IMR-90 (cell line): Measurements from ENCODE around the gene E2F8. TPM values are rescaled to one million over a fixed set of nuclear protein-coding genes. Genes with fewer than 3 reads are reported as not detected.

Experiments used
- ATAC-seq: fragments of 200-7000 bp; cut with Tn5 transposase; 2 replicates; pipeline ENCODE4 v1.9.1; 2020; ENCODE audit warnings: low read depth, mild to moderate bottlenecking, moderate library complexity
- BruUV-seq: library from RNA; stranded (reverse); fragments of 400-500 nt; replicated peaks from 2 replicates; lab custom pipeline; 2021; lab: Mats Ljungman, UMichigan
- CTCF ChIA-PET: fragments of 300-600 bp; formaldehyde crosslinking; extraction: SDS; loops from one replicate; lab custom pipeline; 2021; ENCODE audit warnings: antibody characterized with exemption; lab: Yijun Ruan, JAX
- POLR2A ChIA-PET: fragments of 300-600 bp; sonication (Branson Sonifier 250); formaldehyde crosslinking; loops from one replicate; lab custom pipeline; 2022; ENCODE audit warnings: antibody characterized with exemption; ENCODE audit not compliant: unreplicated experiment; lab: Charles Lee
- DNase-seq: peaks from one replicate; pipeline ENCODE4 v3.0.0; 2013
- H2AFZ ChIP-seq: replicated peaks from 2 replicates; pipeline ENCODE3; 2013; ENCODE audit warnings: low read length, mild to moderate bottlenecking; ENCODE audit not compliant: poor library complexity
- H2AK5ac ChIP-seq: 2 replicates; pipeline ENCODE4 v1.6.1; 2013; ENCODE audit warnings: low read depth, low read length, inconsistent platforms
- H2AK9ac ChIP-seq: replicated peaks from 2 replicates; pipeline ENCODE3; 2013; ENCODE audit warnings: mild to moderate bottlenecking, low read depth, low read length, moderate library complexity; ENCODE audit not compliant: poor library complexity
- H2BK120ac ChIP-seq: 2 replicates; pipeline ENCODE4 v1.6.1; 2013; ENCODE audit warnings: low read depth, low read length, inconsistent platforms
- H2BK15ac ChIP-seq: 3 replicates; pipeline ENCODE4 v1.6.1; 2013; ENCODE audit warnings: low read depth, low read length, inconsistent platforms
- H2BK20ac ChIP-seq: 2 replicates; pipeline ENCODE4 v1.6.1; 2013; ENCODE audit warnings: low read depth, mild to moderate bottlenecking, inconsistent platforms, low read length, moderate library complexity
- H2BK5ac ChIP-seq: 2 replicates; pipeline ENCODE4 v1.6.1; 2013; ENCODE audit warnings: mild to moderate bottlenecking, low read depth, low read length, inconsistent platforms; ENCODE audit not compliant: poor library complexity, severe bottlenecking
- H3K14ac ChIP-seq: replicated peaks from 2 replicates; pipeline ENCODE4 v1.6.1; 2013; ENCODE audit warnings: low read depth, low read length, inconsistent platforms
- H3K18ac ChIP-seq: 2 replicates; pipeline ENCODE4 v1.6.1; 2013; ENCODE audit warnings: low read depth, low read length, control low read depth
- H3K23ac ChIP-seq: 2 replicates; pipeline ENCODE4 v1.6.1; 2013; ENCODE audit warnings: low read depth, low read length, inconsistent platforms
- H3K27ac ChIP-seq: 2 replicates; pipeline ENCODE4 v1.5.1; 2013; ENCODE audit warnings: mild to moderate bottlenecking, control low read depth, low read length; ENCODE audit not compliant: insufficient read depth
- H3K27me3 ChIP-seq: 2 replicates; pipeline ENCODE4 v1.6.1; 2013; ENCODE audit warnings: low read length; ENCODE audit not compliant: control insufficient read depth, insufficient read depth
- H3K36me3 ChIP-seq: 2 replicates; pipeline ENCODE4 v1.6.1; 2013; ENCODE audit warnings: low read length, mixed read lengths; ENCODE audit not compliant: control insufficient read depth, insufficient read depth
- H3K4ac ChIP-seq: 2 replicates; pipeline ENCODE4 v1.6.1; 2013; ENCODE audit warnings: low read depth, low read length, inconsistent platforms
- H3K4me1 ChIP-seq: 2 replicates; pipeline ENCODE4 v1.6.1; 2013; ENCODE audit warnings: low read length, mixed read lengths; ENCODE audit not compliant: control insufficient read depth, insufficient read depth
- H3K4me2 ChIP-seq: 2 replicates; pipeline ENCODE4 v1.6.1; 2013; ENCODE audit warnings: low read depth, mild to moderate bottlenecking, control low read depth, low read length, moderate library complexity
- H3K4me3 ChIP-seq: 2 replicates; pipeline ENCODE4 v1.5.1; 2013; ENCODE audit warnings: low read depth, mild to moderate bottlenecking, control low read depth, low read length, moderate library complexity; ENCODE audit not compliant: insufficient read depth
- H3K56ac ChIP-seq: 2 replicates; pipeline ENCODE4 v1.6.1; 2013; ENCODE audit warnings: low read length, inconsistent platforms; ENCODE audit not compliant: insufficient read depth; ENCODE audit errors: extremely low read depth
- H3K79me1 ChIP-seq, 2 experiments: 2 replicates each; pipeline ENCODE4 v1.6.1; 2013; ENCODE audit warnings: low read length in 2 of 2, inconsistent platforms in 1 of 2, low read depth in 1 of 2
- H3K9ac ChIP-seq: 2 replicates; pipeline ENCODE4 v1.6.1; 2013; ENCODE audit warnings: low read depth, low read length, control low read depth
- H3K9me1 ChIP-seq: 2 replicates; pipeline ENCODE4 v1.6.1; 2013; ENCODE audit warnings: low read length, inconsistent platforms; ENCODE audit not compliant: insufficient read depth
- H3K9me3 ChIP-seq: 2 replicates; pipeline ENCODE4 v1.6.1; 2013; ENCODE audit warnings: low read length; ENCODE audit not compliant: control insufficient read depth, insufficient read depth
- H4K20me1 ChIP-seq: 2 replicates; pipeline ENCODE4 v1.6.1; 2013; ENCODE audit warnings: low read length, inconsistent platforms; ENCODE audit not compliant: insufficient read depth
- H4K5ac ChIP-seq: 2 replicates; pipeline ENCODE4 v1.6.1; 2013; ENCODE audit warnings: mild to moderate bottlenecking, low read depth, low read length, control low read depth
- H4K8ac ChIP-seq, 2 experiments: 2 replicates each; pipeline ENCODE4 v1.6.1; 2013; ENCODE audit warnings: low read depth in 2 of 2, low read length in 2 of 2, control low read depth in 1 of 2, inconsistent platforms in 1 of 2
- H4K91ac ChIP-seq: 2 replicates; pipeline ENCODE4 v1.6.1; 2013; ENCODE audit warnings: low read depth, low read length, inconsistent platforms; ENCODE audit not compliant: insufficient read depth
- BHLHE40 ChIP-seq: fragments of 150-350 bp; IDR thresholded peaks from 2 replicates; pipeline ENCODE4 v1.6.1; 2016; ENCODE audit warnings: mild to moderate bottlenecking, low read depth, low read length
- CEBPB ChIP-seq: IDR thresholded peaks from 2 replicates; pipeline ENCODE4 v1.6.1; 2012; ENCODE audit warnings: low read depth, low read length, improper control_type of control experiment
- CHD1 ChIP-seq: IDR thresholded peaks from 2 replicates; pipeline ENCODE4 v1.6.1; 2012; ENCODE audit warnings: low read depth, low read length, improper control_type of control experiment
- FOS ChIP-seq: fragments of 150-350 bp; IDR thresholded peaks from 2 replicates; pipeline ENCODE4 v1.6.1; 2016; ENCODE audit warnings: low read depth, low read length
- MAZ ChIP-seq: IDR thresholded peaks from 2 replicates; pipeline ENCODE4 v1.6.1; 2012; ENCODE audit warnings: low read depth, mild to moderate bottlenecking, low read length, improper control_type of control experiment, moderate library complexity, borderline replicate concordance
- MXI1 ChIP-seq: IDR thresholded peaks from 2 replicates; pipeline ENCODE4 v1.6.1; 2012; ENCODE audit warnings: low read depth, mild to moderate bottlenecking, low read length, moderate library complexity, borderline replicate concordance
- NFE2L2 ChIP-seq: fragments of 150-350 bp; IDR thresholded peaks from 2 replicates; pipeline ENCODE4 v1.6.1; 2016; ENCODE audit warnings: low read depth, mild to moderate bottlenecking, low read length
- RAD21 ChIP-seq: IDR thresholded peaks from 2 replicates; pipeline ENCODE4 v1.6.1; 2012; ENCODE audit warnings: low read length, improper control_type of control experiment
- RCOR1 ChIP-seq: IDR thresholded peaks from 2 replicates; pipeline ENCODE4 v1.6.1; 2012; ENCODE audit warnings: mild to moderate bottlenecking, low read length, improper control_type of control experiment; ENCODE audit not compliant: insufficient replicate concordance
- SMC3 ChIP-seq: fragments of 150-350 bp; IDR thresholded peaks from 2 replicates; pipeline ENCODE4 v1.6.1; 2016; ENCODE audit warnings: low read depth, mild to moderate bottlenecking, antibody characterized with exemption, low read length, moderate library complexity
- WGBS, 2 experiments: methylation state at CpG; one replicate each; pipeline versions ENCODE4 v1.1.5 to v1.1.7; 2013; ENCODE audit warnings: missing lambda C conversion rate in 2 of 2; ENCODE audit not compliant: insufficient read length in 1 of 2; ENCODE audit errors: extremely low coverage in 2 of 2; 5-methylcytosine and 5-hydroxymethylcytosine counted together
- dilution Hi-C: fragments of 300-500 bp; cut with HindIII; formaldehyde crosslinking; loops from one replicate; pipeline ENCODE4 v1.14.3; 2018; ENCODE audit warnings: low sequenced_read_pairs; ENCODE audit not compliant: unreplicated experiment
- in situ Hi-C: fragments of 300-500 bp; cut with MboI; formaldehyde crosslinking; loops from 3 replicates; pipeline ENCODE4 v1.14.3; 2019; ENCODE audit warnings: low sequenced_read_pairs, inconsistent platforms, mixed read lengths
- intact Hi-C: fragments of 100-400 bp; cut with micrococcal nuclease; formaldehyde crosslinking; loops from 2 replicates; pipeline ENCODE4 v1.10.0; 2022
- polyA plus RNA-seq, 3 experiments: library from polyadenylated mRNA; depleted of rRNA; stranded (reverse); fragments of >200 nt; gene quantifications; 2 replicates each; pipeline ENCODE4 v1.2.3, GENCODE V29; 2012; ENCODE audit warnings: low replicate concordance in 1 of 3
- total RNA-seq: library from RNA; depleted of rRNA; stranded (reverse); fragments of >200 nt; gene quantifications from 2 replicates; pipeline ENCODE4 v1.2.3, GENCODE V29; 2012
- TF ChIP-seq, protein P1 (sequence below): fragments of 150-350 bp; IDR thresholded peaks from 2 replicates; pipeline ENCODE4 v1.6.1; 2016; ENCODE audit warnings: low read depth, mild to moderate bottlenecking, low read length, moderate library complexity, borderline replicate concordance
- TF ChIP-seq, protein P2 (sequence below): fragments of 150-350 bp; IDR thresholded peaks from 2 replicates; pipeline ENCODE4 v1.6.1; 2017; ENCODE audit warnings: mild to moderate bottlenecking, antibody characterized with exemption, low read length, low read depth
- TF ChIP-seq, protein P3 (sequence below): conservative IDR thresholded peaks from 2 replicates; pipeline ENCODE4 v1.5.1; 2012; ENCODE audit warnings: mild to moderate bottlenecking, low read depth, low read length, improper control_type of control experiment

E2F8 gene
- total and polyA plus RNA-seq, 2 of the 4 experiments (the other 2 are of a cell fraction): 1.1 to 2.3 TPM

DNA sequence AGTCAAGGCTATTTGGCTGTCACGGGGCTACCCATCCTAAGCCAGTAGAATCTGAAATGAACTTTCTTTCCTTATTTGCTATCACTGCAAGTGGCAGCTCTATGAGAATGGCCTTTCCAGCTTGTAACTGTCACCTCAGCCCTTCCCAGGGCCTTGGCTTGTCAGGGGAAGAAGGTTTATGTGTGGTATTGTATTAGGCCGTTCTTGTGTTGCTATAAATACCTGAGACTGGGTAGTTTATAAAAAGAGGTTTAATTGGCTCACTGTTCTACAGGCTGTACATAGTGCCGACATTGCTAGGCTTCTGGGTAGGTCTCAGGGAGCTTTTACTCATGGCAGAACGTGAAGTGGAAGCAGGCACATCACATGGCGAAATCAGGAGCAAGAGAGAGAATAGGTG lies 26.8 kb upstream of the E2F8 start:
- CTCF ChIA-PET: interaction anchor here (1.7 kb wide), 1 partner anchor 8 kb away, joined by 4 read pairs; no protein-coding TSS in a partner anchor
- intact Hi-C loops: no loop called here
- H3K4me3 ChIP-seq: no peak overlapping the region

More for the DNA sequence above, 26.8 kb upstream of the E2F8 start:
- POLR2A ChIA-PET: no interaction called here
- no peak overlapping the region for H2BK120ac ChIP-seq
- no peak overlapping the region for H3K4me2 ChIP-seq
- no peak overlapping the region for H2AFZ ChIP-seq
- no peak overlapping the region for H3K9ac ChIP-seq
- in situ Hi-C loops: no loop called here
- H2BK5ac ChIP-seq: no peak overlapping the region
- H3K23ac ChIP-seq: no peak overlapping the region
- no peak for ATAC-seq
- no peak overlapping the region for H3K27ac ChIP-seq
- no peak overlapping the region for H3K4ac ChIP-seq
- no peak overlapping the region for H4K5ac ChIP-seq
- TF ChIP-seq, protein P1, sequence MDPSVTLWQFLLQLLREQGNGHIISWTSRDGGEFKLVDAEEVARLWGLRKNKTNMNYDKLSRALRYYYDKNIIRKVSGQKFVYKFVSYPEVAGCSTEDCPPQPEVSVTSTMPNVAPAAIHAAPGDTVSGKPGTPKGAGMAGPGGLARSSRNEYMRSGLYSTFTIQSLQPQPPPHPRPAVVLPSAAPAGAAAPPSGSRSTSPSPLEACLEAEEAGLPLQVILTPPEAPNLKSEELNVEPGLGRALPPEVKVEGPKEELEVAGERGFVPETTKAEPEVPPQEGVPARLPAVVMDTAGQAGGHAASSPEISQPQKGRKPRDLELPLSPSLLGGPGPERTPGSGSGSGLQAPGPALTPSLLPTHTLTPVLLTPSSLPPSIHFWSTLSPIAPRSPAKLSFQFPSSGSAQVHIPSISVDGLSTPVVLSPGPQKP: no peak
- TF ChIP-seq SMC3 (no peak), CHD1 (no peak), MXI1 (no peak), RAD21 (no peak), RCOR1 (no peak), FOS (no peak), BHLHE40 (no peak), NFE2L2 (no peak), MAZ (no peak), CEBPB (no peak)
- TF ChIP-seq, protein P2, sequence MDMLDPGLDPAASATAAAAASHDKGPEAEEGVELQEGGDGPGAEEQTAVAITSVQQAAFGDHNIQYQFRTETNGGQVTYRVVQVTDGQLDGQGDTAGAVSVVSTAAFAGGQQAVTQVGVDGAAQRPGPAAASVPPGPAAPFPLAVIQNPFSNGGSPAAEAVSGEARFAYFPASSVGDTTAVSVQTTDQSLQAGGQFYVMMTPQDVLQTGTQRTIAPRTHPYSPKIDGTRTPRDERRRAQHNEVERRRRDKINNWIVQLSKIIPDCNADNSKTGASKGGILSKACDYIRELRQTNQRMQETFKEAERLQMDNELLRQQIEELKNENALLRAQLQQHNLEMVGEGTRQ: no peak
- TF ChIP-seq, protein P3, sequence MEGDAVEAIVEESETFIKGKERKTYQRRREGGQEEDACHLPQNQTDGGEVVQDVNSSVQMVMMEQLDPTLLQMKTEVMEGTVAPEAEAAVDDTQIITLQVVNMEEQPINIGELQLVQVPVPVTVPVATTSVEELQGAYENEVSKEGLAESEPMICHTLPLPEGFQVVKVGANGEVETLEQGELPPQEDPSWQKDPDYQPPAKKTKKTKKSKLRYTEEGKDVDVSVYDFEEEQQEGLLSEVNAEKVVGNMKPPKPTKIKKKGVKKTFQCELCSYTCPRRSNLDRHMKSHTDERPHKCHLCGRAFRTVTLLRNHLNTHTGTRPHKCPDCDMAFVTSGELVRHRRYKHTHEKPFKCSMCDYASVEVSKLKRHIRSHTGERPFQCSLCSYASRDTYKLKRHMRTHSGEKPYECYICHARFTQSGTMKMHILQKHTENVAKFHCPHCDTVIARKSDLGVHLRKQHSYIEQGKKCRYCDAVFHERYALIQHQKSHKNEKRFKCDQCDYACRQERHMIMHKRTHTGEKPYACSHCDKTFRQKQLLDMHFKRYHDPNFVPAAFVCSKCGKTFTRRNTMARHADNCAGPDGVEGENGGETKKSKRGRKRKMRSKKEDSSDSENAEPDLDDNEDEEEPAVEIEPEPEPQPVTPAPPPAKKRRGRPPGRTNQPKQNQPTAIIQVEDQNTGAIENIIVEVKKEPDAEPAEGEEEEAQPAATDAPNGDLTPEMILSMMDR: no peak
- no peak overlapping the region for H3K14ac ChIP-seq
- no peaks in the 10 kb centered on the region for H3K36me3 ChIP-seq
- H3K9me1 ChIP-seq: no peaks in the 10 kb centered on the region
- H2BK15ac ChIP-seq: no peak overlapping the region
- no peak overlapping the region for H4K91ac ChIP-seq
- no peak overlapping the region for H2AK9ac ChIP-seq
- BruUV-seq: no TSS peak
- H4K20me1 ChIP-seq: no peaks in the 10 kb centered on the region
- no peak overlapping the region for H2BK20ac ChIP-seq
- H3K9me3 ChIP-seq: no peaks in the 10 kb centered on the region
- no peaks in the 10 kb centered on the region for H3K4me1 ChIP-seq
- dilution Hi-C loops: no loop called here
- H3K56ac ChIP-seq: no peak overlapping the region
- no peak for DNase-seq
- no peak overlapping the region for H3K18ac ChIP-seq
- no peak overlapping the region for H2AK5ac ChIP-seq
- H3K27me3 ChIP-seq: peaks cover 29% of the 10 kb centered on the region
- WGBS, 2 experiments: 42% methylated on average over 2 of the region's 5 CpGs; no CpG with 5 or more reads in 1 of the 2 experiments
- H4K8ac ChIP-seq: no peak overlapping the region
- H3K79me1 ChIP-seq: no peaks in the 10 kb centered on the region
